Daoy (cell line): ENCODE results near the gene FTO. TPM values are rescaled to one million over a fixed set of nuclear protein-coding genes. Genes with fewer than 3 reads are reported as not detected.

ENCODE experiments used
- DNase-seq: peaks from one replicate; pipeline ENCODE4 v3.0.0-alpha.2; 2015; ENCODE audit warnings: low read depth
- total RNA-seq: library from RNA; depleted of rRNA; stranded (reverse); fragments of >200 nt; shearing (Covaris generic); gene quantifications from 2 replicates; pipeline ENCODE4 v1.2.3, GENCODE V29; 2014

The FTO gene
- total RNA-seq, 1 experiment from 2014 or later = 38.8 TPM

- no peak for DNase-seq
These were observed 195.5 kb downstream of the FTO start for GRCh38 chr16:53899431-53899830.

GRCh38 chr16:53900667-53901066, 196.7 kb downstream of the FTO start:
- no peak for DNase-seq

- no peak for DNase-seq
These were observed 197.5 kb downstream of the FTO start for GRCh38 chr16:53901408-53901807.

GRCh38 chr16:53904533-53904932, 200.6 kb downstream of the FTO start:
- DNase-seq = no peak

- DNase-seq = no peak
These were observed 201.1 kb downstream of the FTO start for GRCh38 chr16:53905028-53905427.

GRCh38 chr16:53908731-53909130, 204.8 kb downstream of the FTO start:
- no peak for DNase-seq

- no peak for DNase-seq
These were observed 207.0 kb downstream of the FTO start for GRCh38 chr16:53910990-53911389.

GRCh38 chr16:53911513-53911912, 207.6 kb downstream of the FTO start:
- DNase-seq = no peak

- no peak for DNase-seq
These were observed 208.2 kb downstream of the FTO start for GRCh38 chr16:53912155-53912554.

GRCh38 chr16:53913099-53913870, 209.3 kb downstream of the FTO start:
- peak; percentile 37 for DNase-seq

GRCh38 chr16:53913920-53914319, 210.0 kb downstream of the FTO start:
- DNase-seq = no peak

- no peak for DNase-seq
These were observed 210.8 kb downstream of the FTO start for GRCh38 chr16:53914736-53915135.

GRCh38 chr16:53915452-53916160, 211.7 kb downstream of the FTO start:
- DNase-seq = no peak

GRCh38 chr16:53920988-53921387, 217.0 kb downstream of the FTO start:
- DNase-seq = no peak

GRCh38 chr16:53922067-53922806, 218.3 kb downstream of the FTO start:
- no peak for DNase-seq

- no peak for DNase-seq
These were observed 219.0 kb downstream of the FTO start for GRCh38 chr16:53922807-53923571.

GRCh38 chr16:53924331-53925106, 220.6 kb downstream of the FTO start:
- DNase-seq = peak; percentile 2

GRCh38 chr16:53925107-53925410, 221.1 kb downstream of the FTO start:
- no peak for DNase-seq

GRCh38 chr16:53925526-53925925, 221.6 kb downstream of the FTO start:
- DNase-seq = no peak

GRCh38 chr16:53926209-53926608, 222.3 kb downstream of the FTO start:
- no peak for DNase-seq

GRCh38 chr16:53932975-53933374, 229.0 kb downstream of the FTO start:
- DNase-seq = no peak
